Measurements from ENCODE around the gene ACVRL1. TPM values are rescaled to one million over a fixed set of nuclear protein-coding genes. Genes with fewer than 3 reads are reported as not detected.

Gene ACVRL1
- total and polyA plus RNA-seq, 9 of the 15 experiments (the other 6 are each of a cell fraction or from before 2014, with no cell fraction given) = 0.07 to 1.4 (median 0.30) TPM

- no peak for TF ChIP-seq E2F1 (CRISPR knock-in tag; IDR thresholded peaks at IDR 0.05)
- peak; percentile 58; the same call in 1 of the 2 replicates for TF ChIP-seq HES1 (IDR thresholded peaks at IDR 0.05; ENCODE audit: low read depth)
- no peak for TF ChIP-seq ZNF12 (CRISPR knock-in tag; IDR thresholded peaks at IDR 0.05)
- no peak for TF ChIP-seq MAFG (tag; conservative IDR thresholded peaks at IDR 0.05)
- TF ChIP-seq FUS (optimal IDR thresholded peaks at IDR 0.05; ENCODE audit: low read depth, low read length) = no peak
- TF ChIP-seq KAT7 (CRISPR knock-in tag; IDR thresholded peaks at IDR 0.05; ENCODE audit: borderline replicate concordance) = no peak
- no peak for TF ChIP-seq ZNF263 (CRISPR knock-in tag; IDR thresholded peaks at IDR 0.05; ENCODE audit: borderline replicate concordance)
- no peak for TF ChIP-seq ZZZ3 (IDR thresholded peaks at IDR 0.05)
- no peak for TF ChIP-seq ZNF23 (CRISPR knock-in tag; IDR thresholded peaks at IDR 0.05)
- TF ChIP-seq TEAD1 (CRISPR knock-in tag; IDR thresholded peaks at IDR 0.05) = peak in 1 of 2 experiments; percentile 53; a peak in 1 of 4 replicates
Observed at GRCh38 chr12:51874000-51874399, 33.3 kb upstream of the ACVRL1 start (continued).
